ENCODE data around the gene ZNF771. TPM values are rescaled to one million over a fixed set of nuclear protein-coding genes. Genes with fewer than 3 reads are reported as not detected.

ZNF771 gene
- total and polyA plus RNA-seq, 2 donors from 2014 or later = 7.8 to 14.8 TPM

- Histone ChIP-seq H3K36me3 (ENCODE audit: control insufficient read depth in 2 of 3, insufficient read depth in 3 of 3, low read length in 3 of 3) (no peaks in the 10 kb centered on the region), H3K9me3 (ENCODE audit: control insufficient read depth in 2 of 3, insufficient read depth in 1 of 3, low read length in 3 of 3) (no peaks in the 10 kb centered on the region), H3K9ac (ENCODE audit: low read length in 3 of 3) (peak overlapping the region in 2 of 3 donors; percentile 10 to 97), H3K27me3 (ENCODE audit: control insufficient read depth, insufficient read depth, low read length) (no peaks in the 10 kb centered on the region), H3K27ac (ENCODE audit: low read depth in 2 of 2, low read length in 2 of 2) (peak overlapping the region; percentile 99 to 100), H3K4me3 (ENCODE audit: low read length in 3 of 3) (peak overlapping the region; percentile 48 to 73 (median 57)), H3K4me1 (ENCODE audit: control insufficient read depth in 2 of 3, insufficient read depth in 2 of 3, low read depth in 1 of 3, low read length in 3 of 3) (peaks cover 0 to 10% (median 4%) of the 10 kb centered on the region in 3 donors)
- TF ChIP-seq CTCF (IDR thresholded peaks at IDR 0.05; ENCODE audit: borderline replicate concordance, extremely low read depth, insufficient read depth) = no peak
- DNase-seq (peak; percentile 94 to 99 (median 97)), FAIRE-seq (no peak)
- intact Hi-C loops (cut with DNase I) = no loop called here
Observed at GRCh38 chr16:30377812-30378235, 29.6 kb upstream of the ZNF771 start.

GRCh38 chr16:30378236-30379157, 28.9 kb upstream of the ZNF771 start:
- no peak for TF ChIP-seq CTCF (IDR thresholded peaks at IDR 0.05; ENCODE audit: borderline replicate concordance, extremely low read depth, insufficient read depth)
- no peak for FAIRE-seq
- H3K36me3 ChIP-seq (ENCODE audit: control insufficient read depth in 2 of 3, insufficient read depth in 3 of 3, low read length in 3 of 3) = no peaks in the 10 kb centered on the region
- H3K9ac ChIP-seq (ENCODE audit: low read length in 3 of 3) = peak overlapping the region; percentile 34 to 97 (median 34)
- peak overlapping the region; percentile 61 to 95 (median 83) for H3K4me3 ChIP-seq (ENCODE audit: low read length in 3 of 3)
- H3K4me1 ChIP-seq (ENCODE audit: control insufficient read depth in 2 of 3, insufficient read depth in 2 of 3, low read depth in 1 of 3, low read length in 3 of 3) = peaks cover 0 to 10% (median 4%) of the 10 kb centered on the region in 3 donors
- no peaks in the 10 kb centered on the region for H3K27me3 ChIP-seq (ENCODE audit: control insufficient read depth, insufficient read depth, low read length)
- intact Hi-C loops (cut with DNase I) = no loop called here
- DNase-seq = peak; percentile 99 to 100 (median 100)
- H3K9me3 ChIP-seq (ENCODE audit: control insufficient read depth in 2 of 3, insufficient read depth in 1 of 3, low read length in 3 of 3) = no peaks in the 10 kb centered on the region
- H3K27ac ChIP-seq (ENCODE audit: low read depth in 2 of 2, low read length in 2 of 2) = peak overlapping the region; percentile 99 to 100

- DNase-seq (peak in 1 of 5 donors; percentile 80), FAIRE-seq (no peak)
- no peaks in the 10 kb centered on the region for H3K9me3 ChIP-seq (ENCODE audit: control insufficient read depth in 2 of 3, insufficient read depth in 1 of 3, low read length in 3 of 3)
- no peak for TF ChIP-seq CTCF (IDR thresholded peaks at IDR 0.05; ENCODE audit: borderline replicate concordance, extremely low read depth, insufficient read depth)
- no peaks in the 10 kb centered on the region for H3K36me3 ChIP-seq (ENCODE audit: control insufficient read depth in 2 of 3, insufficient read depth in 3 of 3, low read length in 3 of 3)
- peak overlapping the region; percentile 61 to 95 (median 83) for H3K4me3 ChIP-seq (ENCODE audit: low read length in 3 of 3)
- H3K9ac ChIP-seq (ENCODE audit: low read length in 3 of 3) = peak overlapping the region; percentile 30 to 77 (median 34)
- intact Hi-C loops (cut with DNase I) = no loop called here
- peaks cover 0 to 10% (median 4%) of the 10 kb centered on the region in 3 donors for H3K4me1 ChIP-seq (ENCODE audit: control insufficient read depth in 2 of 3, insufficient read depth in 2 of 3, low read depth in 1 of 3, low read length in 3 of 3)
- peak overlapping the region; percentile 78 to 92 for H3K27ac ChIP-seq (ENCODE audit: low read depth in 2 of 2, low read length in 2 of 2)
- H3K27me3 ChIP-seq (ENCODE audit: control insufficient read depth, insufficient read depth, low read length) = no peaks in the 10 kb centered on the region
Observed at GRCh38 chr16:30379158-30379783, 28.1 kb upstream of the ZNF771 start.

All from kidney (tissue), 14 donors.